K562 (cell line): ENCODE data around the gene TMEM156.

ENCODE experiments used
- EZH2 ChIP-seq: IDR thresholded peaks from 2 replicates; pipeline ENCODE4 v1.6.1; 2012; ENCODE audit warnings: low read depth, mild to moderate bottlenecking, inconsistent platforms, low read length, borderline replicate concordance
- KLF6 ChIP-seq: fragments of 250-450 bp; sonication (Bioruptor Pico); IDR thresholded peaks from 2 replicates; pipeline ENCODE4 v1.4.0; 2020; ENCODE audit warnings: mild to moderate bottlenecking, moderate library complexity, borderline replicate concordance
- NRF1 ChIP-seq, 2 experiments: fragments of 450-650 bp; IDR thresholded peaks in 1 of 2; conservative IDR thresholded peaks in 1 of 2; 2 replicates each; pipeline ENCODE4 v1.6.1; 2014; ENCODE audit warnings: mild to moderate bottlenecking in 2 of 2
- PBX2 ChIP-seq, 2 experiments: IDR thresholded peaks in 1 of 2; conservative IDR thresholded peaks in 1 of 2; 2 replicates each; pipeline ENCODE4 v1.6.1; 2016; ENCODE audit warnings: low read depth in 2 of 2, mild to moderate bottlenecking in 1 of 2, missing compliant biosample characterization in 1 of 2, missing genetic modification characterization in 1 of 2, moderate library complexity in 1 of 2
- SMC3 ChIP-seq: conservative IDR thresholded peaks from 2 replicates; pipeline ENCODE4 v1.6.1; 2011; ENCODE audit warnings: low read depth, low read length, improper control_type of control experiment; ENCODE audit not compliant: insufficient read depth
- ZNF717 ChIP-seq: fragments of 250-450 bp; sonication (Bioruptor Pico); IDR thresholded peaks from 2 replicates; pipeline ENCODE4 v1.5.0; 2021

- no peak for TF ChIP-seq ZNF717 (CRISPR knock-in tag)
- no peak for TF ChIP-seq SMC3
- TF ChIP-seq EZH2 = no peak
- TF ChIP-seq KLF6 (CRISPR knock-in tag) = no peak
- TF ChIP-seq NRF1 (conservative IDR thresholded peaks at IDR 0.05 in 1 of 2, IDR thresholded peaks at IDR 0.05 in 1 of 2) = no peak
- no peak for TF ChIP-seq PBX2 (CRISPR knock-in tag; IDR thresholded peaks at IDR 0.05; ENCODE audit: low read depth)
- TF ChIP-seq PBX2 (tag; conservative IDR thresholded peaks at IDR 0.05; ENCODE audit: low read depth) = no peak
These were observed 101.1 kb downstream of the TMEM156 start for GRCh38 chr4:38931125-38931524.
